H9 (cell line): ENCODE data around the gene PI4K2A. TPM values are rescaled to one million over a fixed set of nuclear protein-coding genes. Genes with fewer than 3 reads are reported as not detected.

ENCODE experiments used
- DNase-seq: peaks from one replicate; pipeline ENCODE4 v3.0.0-alpha.2; 2017
- H2AFZ ChIP-seq: one replicate; pipeline ENCODE4 v1.6.1; 2013; ENCODE audit warnings: mild to moderate bottlenecking, low read length, control low read depth, moderate library complexity
- H2AK5ac ChIP-seq: 2 replicates; pipeline ENCODE4 v1.6.1; 2013; ENCODE audit warnings: low read length, control low read depth, mixed read lengths; ENCODE audit not compliant: insufficient read length
- H2BK120ac ChIP-seq: one replicate; pipeline ENCODE4 v1.6.1; 2013; ENCODE audit warnings: low read depth, mild to moderate bottlenecking, low read length, control low read depth, inconsistent platforms; ENCODE audit not compliant: poor library complexity, severe bottlenecking
- H2BK12ac ChIP-seq: 2 replicates; pipeline ENCODE4 v1.6.1; 2013; ENCODE audit warnings: low read length, control low read depth, mixed read lengths, low read depth; ENCODE audit not compliant: insufficient read length
- H2BK15ac ChIP-seq: 2 replicates; pipeline ENCODE4 v1.6.1; 2013; ENCODE audit warnings: low read depth, low read length, control low read depth
- H2BK20ac ChIP-seq: one replicate; pipeline ENCODE4 v1.6.1; 2013; ENCODE audit warnings: low read depth, mild to moderate bottlenecking, low read length, control low read depth, inconsistent platforms; ENCODE audit not compliant: poor library complexity, severe bottlenecking
- H2BK5ac ChIP-seq: 2 replicates; pipeline ENCODE4 v1.6.1; 2013; ENCODE audit warnings: low read length, control low read depth, mixed read lengths; ENCODE audit not compliant: insufficient read length
- H3K14ac ChIP-seq: 2 replicates; pipeline ENCODE4 v1.6.1; 2013; ENCODE audit warnings: low read length, control low read depth; ENCODE audit not compliant: insufficient read depth
- H3K18ac ChIP-seq: 2 replicates; pipeline ENCODE4 v1.6.1; 2013; ENCODE audit warnings: low read depth, mild to moderate bottlenecking, mixed read lengths, low read length, control low read depth; ENCODE audit not compliant: insufficient read length
- H3K23ac ChIP-seq: 2 replicates; pipeline ENCODE4 v1.6.1; 2013; ENCODE audit warnings: low read length, control low read depth, mixed read lengths, low read depth; ENCODE audit not compliant: insufficient read length
- H3K23me2 ChIP-seq: 2 replicates; pipeline ENCODE4 v1.6.1; 2013; ENCODE audit warnings: low read depth, mild to moderate bottlenecking, mixed read lengths, low read length, control low read depth; ENCODE audit not compliant: insufficient read length, poor library complexity, severe bottlenecking
- H3K27ac ChIP-seq: 2 replicates; pipeline ENCODE4 v1.5.1; 2013; ENCODE audit warnings: low read length, control low read depth, mixed read lengths, low read depth; ENCODE audit not compliant: insufficient read length
- H3K27me3 ChIP-seq: 2 replicates; pipeline ENCODE4 v1.6.1; 2013; ENCODE audit warnings: low read length, control low read depth, inconsistent platforms; ENCODE audit not compliant: insufficient read depth
- H3K4ac ChIP-seq: 2 replicates; pipeline ENCODE4 v1.6.1; 2013; ENCODE audit warnings: low read depth, mild to moderate bottlenecking, control low read depth, inconsistent platforms, low read length, moderate library complexity
- H3K4me1 ChIP-seq: 2 replicates; pipeline ENCODE4 v1.6.1; 2013; ENCODE audit warnings: low read length, control low read depth, inconsistent platforms; ENCODE audit not compliant: insufficient read depth
- H3K4me2 ChIP-seq: 2 replicates; pipeline ENCODE4 v1.6.1; 2013; ENCODE audit warnings: low read length, control low read depth, mixed read lengths; ENCODE audit not compliant: insufficient read length, insufficient read depth
- H3K56ac ChIP-seq: 2 replicates; pipeline ENCODE4 v1.6.1; 2013; ENCODE audit warnings: low read depth, mild to moderate bottlenecking, mixed read lengths, low read length, control low read depth; ENCODE audit not compliant: insufficient read length
- H3K79me1 ChIP-seq: 2 replicates; pipeline ENCODE4 v1.6.1; 2013; ENCODE audit warnings: low read depth, mild to moderate bottlenecking, moderate library complexity, low read length, control low read depth, inconsistent platforms; ENCODE audit not compliant: insufficient read depth, poor library complexity, severe bottlenecking
- H3K79me2 ChIP-seq: 2 replicates; pipeline ENCODE4 v1.6.1; 2013; ENCODE audit warnings: low read length, control low read depth, inconsistent platforms; ENCODE audit not compliant: insufficient read depth
- H3K9ac ChIP-seq: 2 replicates; pipeline ENCODE4 v1.6.1; 2013; ENCODE audit warnings: low read length, control low read depth, mixed read lengths; ENCODE audit not compliant: insufficient read length; ENCODE audit errors: extremely low read depth
- H3K9me3 ChIP-seq: one replicate; pipeline ENCODE4 v1.6.1; 2013; ENCODE audit warnings: low read depth, low read length, inconsistent platforms; ENCODE audit not compliant: control insufficient read depth
- H3T11ph ChIP-seq: one replicate; pipeline ENCODE4 v1.6.1; 2013; ENCODE audit warnings: mild to moderate bottlenecking, low read length, control low read depth, inconsistent platforms
- H4K20me1 ChIP-seq: one replicate; pipeline ENCODE4 v1.6.1; 2013; ENCODE audit not compliant: control insufficient read depth, insufficient read length, insufficient read depth
- H4K5ac ChIP-seq: 2 replicates; pipeline ENCODE4 v1.6.1; 2013; ENCODE audit warnings: low read depth, mild to moderate bottlenecking, mixed read lengths, low read length, control low read depth; ENCODE audit not compliant: insufficient read length
- H4K8ac ChIP-seq: replicated peaks from 2 replicates; pipeline ENCODE4 v1.6.1; 2013; ENCODE audit warnings: low read length, control low read depth, mixed read lengths, low read depth; ENCODE audit not compliant: insufficient read length
- H4K91ac ChIP-seq: 2 replicates; pipeline ENCODE4 v1.6.1; 2013; ENCODE audit warnings: low read depth, mild to moderate bottlenecking, moderate library complexity, mixed read lengths, low read length, control low read depth; ENCODE audit not compliant: insufficient read length
- H3K27ac Mint-ChIP-seq, 3 experiments: 2 replicates in 2 of 3; 3 replicates in 1 of 3; pipeline ENCODE4 v1.8.0; 2020 to 2021; ENCODE audit warnings: mixed read lengths in 3 of 3, mild to moderate bottlenecking in 1 of 3, moderate library complexity in 1 of 3
- H3K27me3 Mint-ChIP-seq: 2 replicates; pipeline ENCODE4 v1.8.0; 2021; ENCODE audit warnings: low read depth, mild to moderate bottlenecking, moderate library complexity, mixed read lengths
- H3K36me3 Mint-ChIP-seq, 3 experiments: 2 replicates in 2 of 3; 3 replicates in 1 of 3; pipeline ENCODE4 v1.8.0; 2020 to 2021; ENCODE audit warnings: low read depth in 3 of 3, mixed read lengths in 3 of 3; ENCODE audit not compliant: insufficient read depth in 1 of 3
- H3K4me1 Mint-ChIP-seq, 2 experiments: 2 replicates each; pipeline ENCODE4 v1.8.0; 2020; ENCODE audit warnings: mixed read lengths in 2 of 2
- H3K4me3 Mint-ChIP-seq, 2 experiments: 2 replicates in 1 of 2; 3 replicates in 1 of 2; pipeline ENCODE4 v1.8.0; 2020 to 2021; ENCODE audit warnings: mild to moderate bottlenecking in 2 of 2, mixed read lengths in 2 of 2, moderate library complexity in 1 of 2
- H3K9me3 Mint-ChIP-seq, 2 experiments: 2 replicates in 1 of 2; 3 replicates in 1 of 2; pipeline ENCODE4 v1.8.0; 2020; ENCODE audit warnings: mild to moderate bottlenecking in 2 of 2, mixed read lengths in 2 of 2, moderate library complexity in 1 of 2
- WGBS: extraction: QIAGEN DNeasy Blood & Tissue Kit; methylation state at CpG from one replicate; pipeline ENCODE4 v1.1.7; 2013; ENCODE audit warnings: missing lambda C conversion rate, low lambda C conversion rate, mixed read lengths; ENCODE audit not compliant: insufficient read length; ENCODE audit errors: extremely low coverage; 5-methylcytosine and 5-hydroxymethylcytosine counted together
- total RNA-seq: library from RNA; stranded (reverse); gene quantifications from 2 replicates; pipeline ENCODE4 v1.2.1, GENCODE V29; 2021
- TF ChIP-seq, protein P1 (sequence below): fragments of 200-600 bp; sonication (generic); conservative IDR thresholded peaks from 3 replicates; pipeline ENCODE4 v1.8.0; 2021; ENCODE audit warnings: antibody characterized with exemption, mild to moderate bottlenecking

The PI4K2A gene
- total RNA-seq, 1 experiment from 2014 or later: 30.9 TPM

DNA sequence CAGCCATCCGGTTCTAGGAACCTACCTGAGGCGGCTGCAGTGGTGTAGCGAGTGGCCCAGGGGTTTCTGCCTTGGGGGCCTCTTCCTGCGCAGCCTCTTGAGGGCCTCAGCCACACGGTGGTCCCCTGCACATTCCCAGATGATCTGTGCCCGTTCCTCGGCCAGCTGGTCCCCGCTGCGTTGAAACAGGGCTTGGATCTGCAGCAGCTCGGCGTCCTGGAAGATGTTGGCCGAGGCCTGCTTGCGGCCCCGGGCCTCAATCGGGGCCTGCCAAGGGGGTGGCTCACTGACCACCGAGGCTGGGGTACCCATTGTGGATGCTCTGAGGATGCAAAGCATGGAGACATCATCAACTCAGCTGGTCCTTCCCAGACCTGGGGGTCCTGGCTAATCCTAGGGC lies 39.1 kb downstream of the PI4K2A start:
- Histone ChIP-seq H3K9me3 (no peaks in the 10 kb centered on the region), H3K14ac (no peak overlapping the region), H3K4me1 (no peaks in the 10 kb centered on the region), H4K8ac (no peak overlapping the region), H3K4me2 (no peak overlapping the region), H3K9ac (no peak overlapping the region), H2AK5ac (no peak overlapping the region), H3K79me2 (no peaks in the 10 kb centered on the region), H2AFZ (no peak overlapping the region), H3K23me2 (no peaks in the 10 kb centered on the region), H3K4ac (no peak overlapping the region), H2BK20ac (no peak overlapping the region), H3T11ph (no peak overlapping the region), H4K91ac (no peak overlapping the region), H3K27me3 (no peaks in the 10 kb centered on the region), H2BK5ac (no peak overlapping the region), H3K23ac (no peak overlapping the region), H4K5ac (no peak overlapping the region), H2BK15ac (no peak overlapping the region), H3K18ac (no peak overlapping the region), H4K20me1 (no peaks in the 10 kb centered on the region), H3K27ac (no peak overlapping the region), H2BK120ac (no peak overlapping the region), H3K56ac (no peak overlapping the region), H2BK12ac (no peak overlapping the region), H3K79me1 (no peaks in the 10 kb centered on the region)
- H3K27me3 Mint-ChIP-seq: no peaks in the 10 kb centered on the region
- H3K4me1 Mint-ChIP-seq: peaks cover 8 to 10% of the 10 kb centered on the region in 2 experiments
- TF ChIP-seq, protein P1, sequence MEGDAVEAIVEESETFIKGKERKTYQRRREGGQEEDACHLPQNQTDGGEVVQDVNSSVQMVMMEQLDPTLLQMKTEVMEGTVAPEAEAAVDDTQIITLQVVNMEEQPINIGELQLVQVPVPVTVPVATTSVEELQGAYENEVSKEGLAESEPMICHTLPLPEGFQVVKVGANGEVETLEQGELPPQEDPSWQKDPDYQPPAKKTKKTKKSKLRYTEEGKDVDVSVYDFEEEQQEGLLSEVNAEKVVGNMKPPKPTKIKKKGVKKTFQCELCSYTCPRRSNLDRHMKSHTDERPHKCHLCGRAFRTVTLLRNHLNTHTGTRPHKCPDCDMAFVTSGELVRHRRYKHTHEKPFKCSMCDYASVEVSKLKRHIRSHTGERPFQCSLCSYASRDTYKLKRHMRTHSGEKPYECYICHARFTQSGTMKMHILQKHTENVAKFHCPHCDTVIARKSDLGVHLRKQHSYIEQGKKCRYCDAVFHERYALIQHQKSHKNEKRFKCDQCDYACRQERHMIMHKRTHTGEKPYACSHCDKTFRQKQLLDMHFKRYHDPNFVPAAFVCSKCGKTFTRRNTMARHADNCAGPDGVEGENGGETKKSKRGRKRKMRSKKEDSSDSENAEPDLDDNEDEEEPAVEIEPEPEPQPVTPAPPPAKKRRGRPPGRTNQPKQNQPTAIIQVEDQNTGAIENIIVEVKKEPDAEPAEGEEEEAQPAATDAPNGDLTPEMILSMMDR: no peak
- no CpG with 5 or more reads among the region's 16 CpGs for WGBS
- H3K9me3 Mint-ChIP-seq: no peaks in the 10 kb centered on the region
- DNase-seq: no peak
- no peak overlapping the region for H3K4me3 Mint-ChIP-seq
- no peak overlapping the region for H3K27ac Mint-ChIP-seq
- peaks cover 8 to 25% (median 19%) of the 10 kb centered on the region in 3 experiments for H3K36me3 Mint-ChIP-seq
